H1 (cell line): ENCODE results near the gene PRRX1.

Experiments
- CHD1 ChIP-seq: IDR thresholded peaks from 2 replicates; pipeline ENCODE4 v1.6.1; 2012; ENCODE audit warnings: low read depth, low read length, improper control_type of control experiment
- KDM1A ChIP-seq: fragments of 200-600, 300-600 bp; sonication (generic); IDR thresholded peaks from 2 replicates; pipeline ENCODE4 v1.7.1; 2016; ENCODE audit warnings: mild to moderate bottlenecking, low read length, borderline replicate concordance
- POLR2A ChIP-seq, 2 experiments: IDR thresholded peaks; 1 replicate in 1 of 2; 2 replicates in 1 of 2; pipeline ENCODE4 v1.6.1; 2011; ENCODE audit warnings: low read depth in 2 of 2, low read length in 2 of 2, mild to moderate bottlenecking in 2 of 2; ENCODE audit errors: control extremely low read depth in 1 of 2
- TF ChIP-seq, protein P1 (sequence below), 3 experiments: IDR thresholded peaks; 1 replicate in 2 of 3; 2 replicates in 1 of 3; pipeline versions ENCODE4 v1.5.1 to v1.6.1; 2011; ENCODE audit warnings: low read length in 3 of 3, mild to moderate bottlenecking in 3 of 3, inconsistent platforms in 2 of 3, low read depth in 1 of 3, moderate library complexity in 1 of 3; ENCODE audit not compliant: insufficient read depth in 1 of 3; ENCODE audit errors: control extremely low read depth in 1 of 3

DNA sequence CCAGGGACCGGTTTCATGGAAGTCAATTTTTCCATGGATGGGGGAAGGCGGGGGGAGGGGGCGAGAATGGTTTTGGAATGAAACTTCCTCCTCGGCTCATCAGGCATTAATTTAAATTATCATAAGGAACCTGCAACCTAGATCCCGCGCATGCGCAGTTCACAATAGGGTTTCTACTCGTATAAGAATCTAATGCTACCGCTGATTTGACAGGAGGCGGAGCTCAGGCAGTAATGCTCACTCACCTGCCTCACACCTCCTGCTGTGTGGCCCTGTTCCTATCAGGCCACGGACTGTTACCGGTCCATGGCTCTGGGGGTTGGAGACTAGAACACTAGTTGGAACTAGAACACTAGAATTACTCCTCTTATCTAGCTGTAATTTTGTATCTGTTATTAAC lies 38.0 kb downstream of the PRRX1 start:
- TF ChIP-seq KDM1A (no peak), CHD1 (no peak), POLR2A (IDR thresholded peaks at IDR 0.05; ENCODE audit: control extremely low read depth in 1 of 2, low read depth in 2 of 2, low read length in 2 of 2) (no peak)
- TF ChIP-seq, protein P1, sequence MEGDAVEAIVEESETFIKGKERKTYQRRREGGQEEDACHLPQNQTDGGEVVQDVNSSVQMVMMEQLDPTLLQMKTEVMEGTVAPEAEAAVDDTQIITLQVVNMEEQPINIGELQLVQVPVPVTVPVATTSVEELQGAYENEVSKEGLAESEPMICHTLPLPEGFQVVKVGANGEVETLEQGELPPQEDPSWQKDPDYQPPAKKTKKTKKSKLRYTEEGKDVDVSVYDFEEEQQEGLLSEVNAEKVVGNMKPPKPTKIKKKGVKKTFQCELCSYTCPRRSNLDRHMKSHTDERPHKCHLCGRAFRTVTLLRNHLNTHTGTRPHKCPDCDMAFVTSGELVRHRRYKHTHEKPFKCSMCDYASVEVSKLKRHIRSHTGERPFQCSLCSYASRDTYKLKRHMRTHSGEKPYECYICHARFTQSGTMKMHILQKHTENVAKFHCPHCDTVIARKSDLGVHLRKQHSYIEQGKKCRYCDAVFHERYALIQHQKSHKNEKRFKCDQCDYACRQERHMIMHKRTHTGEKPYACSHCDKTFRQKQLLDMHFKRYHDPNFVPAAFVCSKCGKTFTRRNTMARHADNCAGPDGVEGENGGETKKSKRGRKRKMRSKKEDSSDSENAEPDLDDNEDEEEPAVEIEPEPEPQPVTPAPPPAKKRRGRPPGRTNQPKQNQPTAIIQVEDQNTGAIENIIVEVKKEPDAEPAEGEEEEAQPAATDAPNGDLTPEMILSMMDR (IDR thresholded peaks at IDR 0.05; ENCODE audit: control extremely low read depth in 1 of 3, insufficient read depth in 1 of 3, low read depth in 1 of 3, low read length in 3 of 3), result no peak
